PC-3 (cell line): Measurements from ENCODE around the gene ATP1A4.

Experiments
- EZH2 ChIP-seq: fragments of 300-600 bp; sonication (generic); IDR thresholded peaks from one replicate; pipeline ENCODE4 v1.6.1; 2017; ENCODE audit warnings: antibody characterized with exemption, mild to moderate bottlenecking, low read length; ENCODE audit not compliant: unreplicated experiment
- TF ChIP-seq, protein P1 (sequence below): fragments of 300-600 bp; sonication (generic); conservative IDR thresholded peaks from 2 replicates; pipeline ENCODE4 v1.5.1; 2017; ENCODE audit warnings: antibody characterized with exemption, low read depth, mild to moderate bottlenecking, low read length

DNA sequence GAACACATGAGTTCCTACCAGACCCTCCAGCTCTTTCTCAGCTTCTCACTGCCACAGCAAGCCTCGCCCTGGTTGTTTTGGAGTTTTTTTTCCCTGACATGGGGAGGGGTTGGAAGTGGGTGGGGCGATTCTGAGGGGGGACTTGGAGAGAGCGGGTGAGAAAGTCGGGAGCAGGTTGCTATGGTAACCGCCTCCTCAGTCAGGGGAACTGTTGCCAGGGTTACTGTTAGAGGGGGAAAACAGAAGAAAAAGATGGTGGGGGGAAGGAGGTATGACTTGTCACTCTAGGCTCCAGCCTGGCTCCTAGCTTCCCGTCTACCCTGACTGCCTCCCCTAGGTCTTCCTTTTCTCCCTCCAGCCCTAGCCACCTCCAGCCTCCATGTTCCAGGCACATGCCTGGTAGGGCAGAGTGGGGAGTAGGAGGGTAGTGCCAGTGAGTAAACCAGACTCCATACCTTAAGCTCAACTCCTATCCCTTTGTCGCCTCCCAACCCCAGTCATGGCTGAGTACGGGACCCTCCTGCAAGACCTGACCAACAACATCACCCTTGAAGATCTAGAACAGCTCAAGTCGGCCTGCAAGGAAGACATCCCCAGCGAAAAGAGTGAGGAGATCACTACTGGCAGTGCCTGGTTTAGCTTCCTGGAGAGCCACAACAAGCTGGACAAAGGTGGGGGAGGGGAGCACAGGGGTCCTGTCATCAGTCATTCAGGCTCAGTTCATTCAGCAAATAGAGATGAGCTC lies 59.8 kb downstream of the ATP1A4 start:
- TF ChIP-seq, protein P1, sequence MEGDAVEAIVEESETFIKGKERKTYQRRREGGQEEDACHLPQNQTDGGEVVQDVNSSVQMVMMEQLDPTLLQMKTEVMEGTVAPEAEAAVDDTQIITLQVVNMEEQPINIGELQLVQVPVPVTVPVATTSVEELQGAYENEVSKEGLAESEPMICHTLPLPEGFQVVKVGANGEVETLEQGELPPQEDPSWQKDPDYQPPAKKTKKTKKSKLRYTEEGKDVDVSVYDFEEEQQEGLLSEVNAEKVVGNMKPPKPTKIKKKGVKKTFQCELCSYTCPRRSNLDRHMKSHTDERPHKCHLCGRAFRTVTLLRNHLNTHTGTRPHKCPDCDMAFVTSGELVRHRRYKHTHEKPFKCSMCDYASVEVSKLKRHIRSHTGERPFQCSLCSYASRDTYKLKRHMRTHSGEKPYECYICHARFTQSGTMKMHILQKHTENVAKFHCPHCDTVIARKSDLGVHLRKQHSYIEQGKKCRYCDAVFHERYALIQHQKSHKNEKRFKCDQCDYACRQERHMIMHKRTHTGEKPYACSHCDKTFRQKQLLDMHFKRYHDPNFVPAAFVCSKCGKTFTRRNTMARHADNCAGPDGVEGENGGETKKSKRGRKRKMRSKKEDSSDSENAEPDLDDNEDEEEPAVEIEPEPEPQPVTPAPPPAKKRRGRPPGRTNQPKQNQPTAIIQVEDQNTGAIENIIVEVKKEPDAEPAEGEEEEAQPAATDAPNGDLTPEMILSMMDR, result no peak
- TF ChIP-seq EZH2, result no peak
